GM12878 (cell line): ENCODE measurements around the gene PLB1.

Experiments used
- EZH2 ChIP-seq: IDR thresholded peaks from 2 replicates; pipeline ENCODE4 v1.6.1; 2012; ENCODE audit warnings: low read depth, mild to moderate bottlenecking, control low read depth, inconsistent platforms, low read length, borderline replicate concordance; ENCODE audit not compliant: control insufficient read depth
- POLR2A ChIP-seq: IDR thresholded peaks from 2 replicates; pipeline ENCODE4 v1.6.1; 2011; ENCODE audit warnings: low read depth, mild to moderate bottlenecking, low read length
- POLR2AphosphoS5 ChIP-seq: IDR thresholded peaks from 2 replicates; pipeline ENCODE4 v1.6.1; 2011; ENCODE audit warnings: mild to moderate bottlenecking, low read length, inconsistent platforms
- RBBP5 ChIP-seq: fragments of 200-600 bp; sonication (generic); conservative IDR thresholded peaks from 2 replicates; pipeline ENCODE4 v1.6.1; 2016
- TF ChIP-seq, protein P1 (sequence below), 3 experiments: IDR thresholded peaks in 2 of 3; conservative IDR thresholded peaks in 1 of 3; 2 replicates each; pipeline ENCODE4 v1.5.1; 2011; ENCODE audit warnings: low read depth in 3 of 3, low read length in 3 of 3, mild to moderate bottlenecking in 3 of 3, control low read depth in 2 of 3, moderate library complexity in 2 of 3, inconsistent platforms in 1 of 3, mixed read lengths in 1 of 3; ENCODE audit not compliant: control insufficient read depth in 2 of 3, insufficient read depth in 1 of 3; ENCODE audit errors: extremely low read depth in 1 of 3

DNA sequence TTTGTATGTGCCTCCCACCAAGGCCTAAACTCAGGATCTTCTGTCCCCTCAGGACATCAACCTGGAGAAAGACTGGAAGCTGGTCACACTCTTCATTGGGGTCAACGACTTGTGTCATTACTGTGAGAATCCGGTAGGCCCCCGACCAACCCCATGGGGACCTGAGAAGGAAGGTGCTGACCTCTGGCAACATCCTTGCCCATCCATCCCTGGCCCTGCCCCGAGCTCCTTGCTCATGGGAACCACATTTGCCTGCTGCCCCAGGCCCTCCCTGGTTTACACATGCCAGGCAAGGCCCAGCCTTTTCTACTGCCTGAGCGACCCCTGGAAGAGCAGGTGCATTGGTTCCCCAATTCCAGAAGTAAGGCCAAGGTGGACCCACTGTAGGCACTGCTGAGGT is 130.5 kb downstream of the PLB1 start:
- no peak for TF ChIP-seq EZH2
- TF ChIP-seq POLR2A = no peak
- no peak for TF ChIP-seq RBBP5
- TF ChIP-seq, protein P1, sequence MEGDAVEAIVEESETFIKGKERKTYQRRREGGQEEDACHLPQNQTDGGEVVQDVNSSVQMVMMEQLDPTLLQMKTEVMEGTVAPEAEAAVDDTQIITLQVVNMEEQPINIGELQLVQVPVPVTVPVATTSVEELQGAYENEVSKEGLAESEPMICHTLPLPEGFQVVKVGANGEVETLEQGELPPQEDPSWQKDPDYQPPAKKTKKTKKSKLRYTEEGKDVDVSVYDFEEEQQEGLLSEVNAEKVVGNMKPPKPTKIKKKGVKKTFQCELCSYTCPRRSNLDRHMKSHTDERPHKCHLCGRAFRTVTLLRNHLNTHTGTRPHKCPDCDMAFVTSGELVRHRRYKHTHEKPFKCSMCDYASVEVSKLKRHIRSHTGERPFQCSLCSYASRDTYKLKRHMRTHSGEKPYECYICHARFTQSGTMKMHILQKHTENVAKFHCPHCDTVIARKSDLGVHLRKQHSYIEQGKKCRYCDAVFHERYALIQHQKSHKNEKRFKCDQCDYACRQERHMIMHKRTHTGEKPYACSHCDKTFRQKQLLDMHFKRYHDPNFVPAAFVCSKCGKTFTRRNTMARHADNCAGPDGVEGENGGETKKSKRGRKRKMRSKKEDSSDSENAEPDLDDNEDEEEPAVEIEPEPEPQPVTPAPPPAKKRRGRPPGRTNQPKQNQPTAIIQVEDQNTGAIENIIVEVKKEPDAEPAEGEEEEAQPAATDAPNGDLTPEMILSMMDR (IDR thresholded peaks at IDR 0.05 in 2 of 3, conservative IDR thresholded peaks at IDR 0.05 in 1 of 3; ENCODE audit: control insufficient read depth in 2 of 3, extremely low read depth in 1 of 3, insufficient read depth in 1 of 3, low read depth in 3 of 3, low read length in 3 of 3) = no peak
- TF ChIP-seq POLR2AphosphoS5 = no peak
